Cardiac atrium fibroblast (primary cell): ENCODE results near the gene CALM1. TPM values are rescaled to one million over a fixed set of nuclear protein-coding genes. Genes with fewer than 3 reads are reported as not detected.

Experiments
- total RNA-seq: library from RNA; depleted of rRNA; stranded (reverse); fragments of >200 nt; gene quantifications from 2 replicates; pipeline ENCODE4 v1.2.3, GENCODE V29; 2015

CALM1 gene
- total RNA-seq, result 230 and 268 TPM in 2 replicates

DNA sequence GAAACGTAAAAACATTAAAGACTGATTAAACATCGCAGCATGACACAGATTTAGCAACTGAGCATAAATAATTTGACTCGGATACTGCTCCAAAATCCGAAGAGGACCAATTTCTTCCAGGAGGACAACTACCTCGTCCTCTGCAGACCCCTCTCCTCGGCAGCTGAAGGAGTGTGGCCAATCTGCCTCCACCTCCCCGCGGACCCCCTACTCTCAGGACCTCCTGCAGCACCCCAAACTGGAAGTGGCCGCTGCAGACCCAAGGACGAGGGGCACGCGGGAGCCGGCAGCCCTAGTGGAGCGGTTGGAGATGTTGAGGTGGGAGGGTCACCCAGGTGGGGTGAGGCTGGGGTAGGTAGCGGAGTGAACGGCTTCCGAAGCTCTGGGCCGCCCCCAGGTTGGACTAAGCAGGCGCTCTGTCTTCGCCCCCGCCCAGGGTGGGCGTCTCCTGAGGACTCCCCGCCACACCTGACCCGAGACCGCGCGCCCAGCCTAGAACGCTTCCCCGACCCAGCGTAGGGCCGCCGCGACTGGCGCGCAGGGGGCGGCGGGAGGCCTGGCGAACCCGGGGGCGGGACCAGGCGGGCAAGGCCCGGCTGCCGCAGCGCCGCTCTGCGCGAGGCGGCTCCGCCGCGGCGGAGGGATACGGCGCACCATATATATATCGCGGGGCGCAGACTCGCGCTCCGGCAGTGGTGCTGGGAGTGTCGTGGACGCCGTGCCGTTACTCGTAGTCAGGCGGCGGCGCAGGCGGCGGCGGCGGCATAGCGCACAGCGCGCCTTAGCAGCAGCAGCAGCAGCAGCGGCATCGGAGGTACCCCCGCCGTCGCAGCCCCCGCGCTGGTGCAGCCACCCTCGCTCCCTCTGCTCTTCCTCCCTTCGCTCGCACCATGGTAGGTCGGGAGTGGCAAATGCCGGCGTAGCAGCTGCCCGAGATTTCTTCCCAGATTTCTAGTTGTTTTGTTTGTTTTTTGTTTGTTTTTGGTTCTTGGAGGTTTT, at the start of gene CALM1:
Gene CALM1 (plus strand): TSS at position 689 of the 999 bp plus-strand sequence. CDS start 202 bp downstream, at position 891.

Other genes starting within 250 kb of the CALM1 start
- gene PSMC1, start 140.5 kb upstream of the CALM1 start, total RNA-seq, result 123 TPM in 2 replicates
- 5.1 and 6.0 TPM in 2 replicates for gene NRDE2, start 65.1 kb upstream of the CALM1 start, total RNA-seq